ENCODE measurements around the gene CHFR. TPM values are rescaled to one million over a fixed set of nuclear protein-coding genes. Genes with fewer than 3 reads are reported as not detected.

Gene CHFR
- total and polyA plus RNA-seq, 12 donors: 14.9 to 54.4 (median 26.6) TPM

- no peak overlapping the region for H3K27ac ChIP-seq
- TF ChIP-seq CTCF (IDR thresholded peaks at IDR 0.05) (no peak), POLR2A (IDR thresholded peaks at IDR 0.05) (no peak)
- no peaks in the 10 kb centered on the region for H3K9me3 ChIP-seq (replicated peaks in 1 of 3)
- 90 to 97% (median 96%) methylated on average over 9 to 11 of the region's 11 CpGs for WGBS, 4 donors
- H3K4me3 ChIP-seq: no peak overlapping the region
- H3K27me3 ChIP-seq: no peaks in the 10 kb centered on the region
- DNase-seq: no peak
- no peaks in the 10 kb centered on the region for H3K4me1 ChIP-seq (replicated peaks in 1 of 2)
- peaks cover 0 to 72% of the 10 kb centered on the region in 2 donors for H3K36me3 ChIP-seq (replicated peaks in 1 of 2)
- intact Hi-C loops (cut with DNase I): no loop called here
Observed at GRCh38 chr12:132874175-132874574, 13.2 kb downstream of the CHFR start.

GRCh38 chr12:132873724-132874123 lies 13.7 kb downstream of the CHFR start:
- H3K36me3 ChIP-seq (replicated peaks in 1 of 2): peaks cover 0 to 73% of the 10 kb centered on the region in 2 donors
- 90 to 97% (median 94%) methylated on average over 9 to 10 of the region's 10 CpGs for WGBS, 4 donors

GRCh38 chr12:132872975-132873421 lies 14.4 kb downstream of the CHFR start:
- no peaks in the 10 kb centered on the region for H3K4me1 ChIP-seq (replicated peaks in 1 of 2)
- 86 to 91% (median 87%) methylated on average over 9 to 12 of the region's 12 CpGs for WGBS, 4 donors
- peaks cover 0 to 76% of the 10 kb centered on the region in 2 donors for H3K36me3 ChIP-seq (replicated peaks in 1 of 2)
- TF ChIP-seq POLR2A (IDR thresholded peaks at IDR 0.05): no peak
- TF ChIP-seq CTCF (IDR thresholded peaks at IDR 0.05): no peak
- no peak for DNase-seq
- no peak overlapping the region for H3K4me3 ChIP-seq
- no peaks in the 10 kb centered on the region for H3K27me3 ChIP-seq
- intact Hi-C loops (cut with DNase I): no loop called here
- H3K27ac ChIP-seq: no peak overlapping the region
- H3K9me3 ChIP-seq (replicated peaks in 1 of 3): no peaks in the 10 kb centered on the region

More at GRCh38 chr12:132873724-132874123, 13.7 kb downstream of the CHFR start:
- Histone ChIP-seq H3K9me3 (replicated peaks in 1 of 3) (no peaks in the 10 kb centered on the region), H3K4me1 (replicated peaks in 1 of 2) (no peaks in the 10 kb centered on the region), H3K27me3 (no peaks in the 10 kb centered on the region), H3K27ac (no peak overlapping the region), H3K4me3 (no peak overlapping the region)
- intact Hi-C loops (cut with DNase I): no loop called here
- TF ChIP-seq POLR2A (IDR thresholded peaks at IDR 0.05) (no peak), CTCF (IDR thresholded peaks at IDR 0.05) (no peak)
- DNase-seq: no peak

- Histone ChIP-seq H3K4me1 (replicated peaks in 1 of 2) (no peaks in the 10 kb centered on the region), H3K27ac (no peak overlapping the region), H3K4me3 (no peak overlapping the region), H3K27me3 (no peaks in the 10 kb centered on the region), H3K36me3 (replicated peaks in 1 of 2) (peaks cover 0 to 81% of the 10 kb centered on the region in 2 donors), H3K9me3 (replicated peaks in 1 of 3) (no peaks in the 10 kb centered on the region)
- TF ChIP-seq CTCF (IDR thresholded peaks at IDR 0.05) (no peak), POLR2A (IDR thresholded peaks at IDR 0.05) (no peak)
- intact Hi-C loops (cut with DNase I): no loop called here
- WGBS, 4 donors: 90 to 97% (median 95%) methylated on average over 19 to 21 of the region's 21 CpGs
- DNase-seq: no peak
Observed at GRCh38 chr12:132872073-132872855, 15.1 kb downstream of the CHFR start.
